HG02840 (cell line): ENCODE data around the gene C1orf185.
"Not testable (repeated sequence)": the region's sequence is repeated elsewhere in the genome, so short reads cannot be mapped to it uniquely, and the experiment has no call there.

ENCODE experiments used
- ATAC-seq: cut with Tn5 transposase; IDR thresholded peaks from one replicate; pipeline ENCODE4 v1.9.1; 2021; ENCODE audit warnings: mild to moderate bottlenecking, moderate library complexity, moderate number of reproducible peaks; ENCODE audit not compliant: unreplicated experiment, low FRiP score

The C1orf185 gene

DNA sequence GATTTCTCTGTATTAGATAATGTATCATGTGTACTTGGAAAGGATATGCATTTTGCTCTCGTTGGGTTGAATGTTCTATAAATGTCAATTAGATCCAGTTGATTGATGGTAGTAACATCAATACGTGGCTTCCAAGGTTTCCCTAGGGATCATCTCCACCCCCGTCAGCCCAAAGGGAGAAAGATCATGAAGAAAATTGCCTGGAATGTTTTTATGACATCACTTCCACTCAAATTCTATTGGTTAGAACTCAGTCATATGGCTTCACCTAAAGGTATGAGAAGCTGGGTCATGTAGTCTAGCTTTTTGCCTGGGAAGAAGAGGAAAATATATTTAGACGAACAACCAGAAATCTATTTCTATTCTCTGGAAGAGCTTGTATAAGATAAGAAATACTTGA, at the start of gene C1orf185:
C1orf185 (plus strand) TSS at position 253 of the 400 bp plus-strand sequence; CDS start at position 259, 6 bp downstream.
- ATAC-seq, result no peak

DNA sequence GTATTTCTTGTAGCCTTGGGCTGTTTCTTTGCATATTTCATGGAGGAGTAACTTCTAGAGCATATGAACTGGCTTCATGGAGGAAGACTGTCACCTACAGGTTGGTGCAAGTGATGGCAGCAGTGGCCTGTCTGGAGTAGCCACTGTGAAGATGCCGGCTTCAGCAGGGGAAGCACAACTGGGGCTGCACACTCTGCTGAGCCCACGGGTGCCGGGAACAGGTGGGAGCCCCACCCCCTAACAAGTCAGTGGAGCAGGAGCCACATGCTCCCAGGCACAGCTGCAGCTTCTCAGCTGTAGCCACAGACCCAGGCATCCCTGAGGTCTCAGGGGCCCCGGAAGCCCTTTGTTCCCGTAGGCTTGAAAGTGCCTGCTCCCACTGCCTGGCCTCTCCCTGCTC, 43.2 kb upstream of the C1orf185 start:
- no peak for ATAC-seq

DNA sequence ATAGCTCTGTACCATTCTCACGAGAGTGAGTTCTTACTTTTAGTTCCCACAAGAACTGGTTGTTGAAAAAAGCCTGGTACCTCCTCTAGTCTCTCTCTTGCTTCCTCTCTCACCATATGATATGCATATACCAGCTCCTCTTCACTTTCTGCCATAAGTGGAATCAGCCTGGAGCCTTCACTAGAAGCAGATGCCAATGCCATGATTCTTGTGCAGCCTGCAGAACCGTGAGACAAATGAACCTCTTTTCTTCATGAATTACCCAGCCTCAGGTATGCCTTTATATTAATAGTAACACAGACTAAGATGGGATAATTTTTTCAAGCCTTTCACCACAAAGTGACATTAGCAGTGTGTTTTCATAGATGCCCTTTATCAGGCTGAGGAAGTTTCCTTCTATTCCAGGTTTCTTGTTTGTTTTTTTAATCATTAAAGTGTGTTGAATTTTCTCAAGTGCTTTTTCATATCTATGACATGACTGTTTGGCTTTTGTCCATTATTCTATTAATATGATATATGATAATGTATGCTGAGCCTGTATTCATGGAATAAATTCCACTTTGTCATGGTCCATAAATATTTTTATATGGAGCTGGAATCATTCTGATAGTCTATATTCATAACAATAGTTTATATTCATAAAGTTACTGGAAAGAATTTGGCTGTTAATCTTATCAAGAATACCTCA, 40.7 kb upstream of the C1orf185 start:
- no peak for ATAC-seq

DNA sequence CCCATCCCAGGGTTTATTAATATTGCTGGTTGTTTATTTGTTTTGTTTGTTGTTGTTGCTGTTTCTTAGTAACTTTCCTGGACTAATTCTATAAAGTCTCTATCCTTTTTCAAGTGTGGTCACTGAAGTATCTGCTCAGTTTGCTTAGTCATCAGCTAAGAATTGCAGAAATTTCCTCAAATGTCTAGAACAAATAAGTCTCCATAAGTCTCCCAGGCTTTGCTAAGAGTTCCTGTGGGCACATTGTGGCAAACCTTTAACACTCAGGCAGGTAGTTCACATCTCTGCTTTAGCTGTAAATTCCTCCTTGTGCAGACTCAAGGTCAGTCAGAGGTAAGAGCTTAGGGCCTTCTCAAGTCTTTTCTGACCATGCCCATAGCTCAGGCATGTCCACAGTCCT, 38.9 kb upstream of the C1orf185 start:
- ATAC-seq, result no peak

DNA sequence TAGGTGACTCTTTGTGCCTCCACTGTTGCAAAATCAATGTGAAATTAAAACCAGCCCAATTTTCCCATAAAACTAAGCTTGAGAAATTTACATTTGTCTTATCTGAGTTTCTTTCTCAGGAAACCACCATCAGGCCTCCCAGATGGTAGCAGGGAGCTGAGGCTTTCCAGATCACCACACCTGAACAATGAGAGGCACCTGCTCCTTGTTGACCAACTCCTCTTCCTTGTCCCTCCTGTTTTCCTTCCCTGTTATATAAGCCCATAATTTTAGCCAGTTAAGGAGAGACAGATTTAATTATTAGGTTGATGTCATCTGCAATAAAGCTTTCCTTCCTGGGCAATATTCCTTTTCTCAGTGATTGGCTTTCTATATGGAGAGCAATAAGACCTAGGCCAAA, 32.0 kb upstream of the C1orf185 start:
- no peak for ATAC-seq

DNA sequence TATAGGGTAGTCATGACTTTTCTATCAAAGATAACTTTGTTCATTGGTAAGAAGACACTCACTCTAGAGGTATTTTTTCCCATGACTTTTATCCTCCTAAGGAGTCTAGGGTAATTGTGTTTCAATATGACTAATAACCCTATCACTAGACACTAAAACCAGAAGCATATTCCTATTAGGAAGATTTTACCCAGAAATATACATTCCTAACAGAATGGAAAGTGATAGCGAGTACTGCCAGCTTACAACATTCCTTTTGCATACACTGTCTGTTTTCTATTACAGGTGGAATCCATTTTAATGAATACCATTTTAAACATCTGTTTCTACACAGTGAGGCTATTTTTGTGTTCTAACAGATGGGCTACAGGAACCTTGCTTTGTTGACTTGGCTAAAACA, 31.4 kb upstream of the C1orf185 start:
- no peak for ATAC-seq

DNA sequence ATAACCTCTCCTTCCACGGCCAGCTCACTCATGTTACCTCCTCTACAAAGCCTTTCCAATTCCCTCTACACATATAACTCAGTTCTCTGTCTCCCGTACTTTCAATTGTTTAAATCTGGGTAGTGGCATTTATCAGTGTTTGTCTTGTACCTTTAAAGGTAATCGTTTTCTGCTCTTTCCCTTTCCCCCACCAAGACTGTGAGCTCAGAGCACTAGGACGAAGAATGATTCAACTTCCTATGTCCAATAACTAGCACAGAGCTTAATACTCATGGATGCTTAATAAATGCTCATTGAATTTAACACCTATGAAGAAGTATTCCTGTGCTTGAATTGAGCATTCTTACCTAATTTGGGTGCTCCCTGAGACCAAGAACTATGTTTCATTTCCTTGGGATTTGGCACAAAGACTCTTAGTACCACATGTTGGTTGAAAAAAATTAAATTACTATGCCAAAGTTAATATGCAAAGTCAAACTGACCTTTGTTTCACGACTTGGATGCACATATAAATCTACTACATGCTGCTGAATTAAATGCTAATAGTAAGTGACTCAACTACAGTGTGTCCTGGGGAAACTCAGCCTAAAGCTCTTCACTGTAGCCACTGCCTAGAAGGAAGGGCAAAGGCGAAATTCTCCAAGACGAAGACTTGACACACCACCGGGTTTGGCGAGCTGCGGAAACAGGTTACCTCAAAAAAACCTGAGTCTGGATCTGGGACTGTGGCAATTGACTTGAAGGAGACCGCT, 30.6 kb upstream of the C1orf185 start:
- no peak for ATAC-seq

DNA sequence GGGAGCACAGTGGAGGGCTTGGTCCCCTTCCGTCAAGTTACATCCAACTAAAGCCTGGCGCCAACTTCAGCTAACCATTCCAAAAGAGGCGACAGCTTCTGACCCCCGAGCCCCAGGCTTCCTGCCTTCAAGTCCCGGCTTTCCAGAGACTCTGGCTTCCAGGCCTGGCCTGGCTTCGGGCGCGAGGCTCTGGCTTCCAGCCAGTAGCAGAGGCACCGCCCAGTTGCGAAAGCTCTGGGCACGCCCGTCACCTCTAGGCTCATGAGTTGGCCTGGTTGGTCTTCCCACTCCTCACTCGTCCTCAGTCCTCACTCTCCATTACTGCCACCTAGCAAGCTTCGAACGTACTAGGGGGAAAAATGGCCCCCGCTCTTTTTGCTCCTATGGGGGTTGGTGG, 30.0 kb upstream of the C1orf185 start:
- ATAC-seq, result no peak

DNA sequence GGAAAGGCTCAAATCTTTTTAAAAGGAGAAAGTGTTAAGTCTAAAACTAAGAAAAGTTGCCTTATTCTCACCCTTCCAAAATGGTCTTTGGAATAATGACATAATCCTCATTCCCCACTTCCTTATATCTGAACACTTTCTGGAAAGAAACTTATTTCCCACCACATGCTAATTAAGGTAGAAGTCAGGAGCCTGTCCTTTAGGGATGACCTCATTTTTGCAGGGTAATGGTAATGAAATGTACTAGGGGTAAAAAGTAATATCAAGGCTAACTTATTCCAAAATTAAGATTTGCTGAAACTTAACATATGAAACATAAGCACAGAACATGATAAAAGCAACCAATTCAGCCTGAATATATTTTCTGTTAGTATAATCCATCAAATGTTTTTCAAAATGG, 29.4 kb upstream of the C1orf185 start:
- no peak for ATAC-seq

DNA sequence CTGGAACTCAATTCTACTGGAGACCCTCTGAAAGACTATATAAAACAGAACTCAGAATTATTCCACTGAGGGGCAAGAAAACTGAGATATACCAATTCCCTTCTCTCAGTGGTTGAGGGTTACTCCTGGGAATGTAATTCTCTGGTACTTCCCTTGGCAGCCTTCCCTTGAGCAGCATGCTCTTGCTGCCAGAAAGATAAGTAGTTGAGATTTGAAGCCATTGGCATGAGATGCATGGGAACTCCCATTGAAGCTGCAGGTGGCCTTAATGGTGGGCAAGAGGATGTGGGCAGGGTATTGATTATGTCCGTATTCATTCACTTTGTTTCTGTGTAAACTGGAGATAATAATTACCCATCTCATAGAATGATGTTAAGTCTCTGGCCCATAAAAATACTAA, 28.6 kb upstream of the C1orf185 start:
- ATAC-seq, result no peak

DNA sequence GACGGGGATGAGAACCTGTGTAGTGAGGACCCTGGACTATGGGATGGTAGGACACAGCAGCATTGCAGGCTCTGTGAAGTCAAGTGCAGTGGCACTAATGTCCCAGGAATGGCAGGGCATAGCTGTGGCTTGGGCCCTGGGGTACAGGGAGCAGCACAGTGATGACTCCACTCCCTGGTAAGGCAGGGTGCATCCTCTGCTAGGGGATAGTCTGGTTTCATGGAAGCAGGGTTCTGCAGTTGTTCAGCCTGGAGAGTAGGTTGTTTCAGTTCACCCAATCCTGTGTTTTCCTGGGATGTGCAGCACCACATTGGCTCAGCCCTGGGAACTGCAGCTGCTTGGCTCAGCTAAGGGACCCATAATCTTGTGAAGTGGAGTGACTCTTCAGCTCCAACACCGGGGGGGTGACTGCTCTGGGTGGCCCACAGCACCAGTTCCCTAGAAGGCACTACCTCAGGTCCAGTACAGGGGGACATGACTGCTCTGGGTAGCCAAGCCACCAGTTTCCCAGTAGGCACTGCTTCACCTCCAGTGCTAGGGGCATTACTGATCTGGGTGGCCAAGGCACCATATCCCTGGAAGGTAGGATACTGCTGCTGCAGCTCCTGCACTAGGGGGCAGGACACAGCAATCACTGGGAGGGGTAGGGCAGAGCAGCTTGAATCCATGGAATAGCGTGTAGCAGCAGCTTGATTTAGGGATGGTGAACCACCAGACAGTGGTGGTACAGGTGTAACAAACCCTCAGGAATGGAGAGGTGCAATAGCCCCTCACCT, 15.3 kb upstream of the C1orf185 start:
- ATAC-seq, result no peak

DNA sequence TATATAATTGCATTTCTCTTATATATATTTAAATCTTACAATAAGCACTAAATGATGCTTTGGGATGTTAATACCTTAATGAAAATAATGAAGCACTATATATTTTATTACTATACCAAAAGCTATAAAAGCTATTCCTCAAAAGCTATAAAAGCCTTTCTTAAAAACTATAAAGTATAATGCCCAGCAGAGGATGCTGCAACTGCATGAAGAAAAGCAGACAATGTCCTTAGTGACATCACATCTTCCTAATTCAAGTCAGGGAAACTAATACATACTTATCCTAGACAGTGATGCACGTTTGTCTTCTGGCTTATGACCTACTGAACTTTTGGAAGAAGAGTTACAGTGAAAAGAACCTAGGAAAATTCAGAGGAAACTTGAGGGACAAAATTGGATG, 13.6 kb upstream of the C1orf185 start:
- ATAC-seq, result no peak

DNA sequence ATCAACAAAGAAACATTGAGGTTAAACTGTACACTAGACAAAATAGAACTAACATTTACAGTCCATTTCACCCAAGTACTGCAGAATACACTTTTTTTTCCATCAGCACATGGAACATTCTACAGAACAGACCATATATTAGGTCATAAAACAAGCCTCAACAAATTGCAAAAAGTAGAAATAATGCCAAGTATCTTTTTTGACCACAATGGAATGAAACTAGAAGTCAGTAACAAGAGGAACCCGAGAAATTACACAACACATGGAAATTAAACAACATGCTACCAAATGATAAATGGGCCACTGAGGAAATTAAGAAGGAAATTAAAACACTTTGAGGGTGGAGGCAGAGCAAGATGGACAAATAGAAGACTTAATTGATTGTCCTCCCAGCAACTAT, 8.4 kb upstream of the C1orf185 start:
- ATAC-seq, result no peak

DNA sequence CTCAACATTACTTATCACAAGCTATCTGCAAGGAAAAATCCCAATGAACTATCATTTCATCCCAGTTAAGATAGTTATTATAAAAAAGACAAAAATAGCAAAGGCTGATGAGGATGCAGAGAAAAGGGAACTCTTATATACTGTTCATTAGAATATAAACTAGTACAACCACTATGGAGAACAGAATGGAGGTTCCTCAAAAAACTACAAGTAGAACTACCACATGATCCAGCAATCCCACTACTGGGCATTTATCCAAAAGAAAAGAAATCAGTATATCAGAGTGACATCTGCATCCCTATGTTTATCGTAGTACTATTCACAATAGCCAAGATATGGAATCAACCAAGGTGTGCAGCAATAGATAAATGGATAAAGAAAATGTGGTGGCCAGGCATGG, 4.9 kb upstream of the C1orf185 start:
- ATAC-seq, result no peak

DNA sequence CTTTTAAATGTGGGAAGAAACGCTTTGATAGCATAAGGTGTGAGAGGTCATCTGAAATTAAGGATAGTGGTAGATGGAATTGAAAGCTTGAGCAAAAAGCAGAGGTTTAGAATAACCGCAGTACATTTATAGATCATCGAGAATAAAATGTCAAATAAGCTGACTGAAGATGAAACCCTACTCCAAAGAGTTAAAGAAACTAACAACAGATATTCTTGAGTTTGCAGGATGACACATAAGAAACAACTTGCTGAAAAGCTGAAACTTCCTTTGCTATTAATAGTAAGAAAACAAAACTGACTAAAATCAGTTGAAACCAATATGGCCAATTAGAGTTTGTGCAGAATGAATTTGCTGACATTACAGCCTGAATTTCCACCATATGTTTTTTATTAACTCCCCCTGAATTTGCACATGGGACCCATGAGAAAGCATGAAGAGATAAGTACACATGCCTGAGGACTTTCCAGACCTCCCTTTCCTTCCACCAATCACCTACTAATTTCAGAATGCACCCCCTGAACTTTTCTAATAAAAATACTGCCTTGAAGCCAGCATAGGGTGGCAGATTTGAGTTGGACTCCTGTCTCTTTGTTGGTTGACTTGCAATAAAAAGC, 1.7 kb upstream of the C1orf185 start:
- no peak for ATAC-seq

DNA sequence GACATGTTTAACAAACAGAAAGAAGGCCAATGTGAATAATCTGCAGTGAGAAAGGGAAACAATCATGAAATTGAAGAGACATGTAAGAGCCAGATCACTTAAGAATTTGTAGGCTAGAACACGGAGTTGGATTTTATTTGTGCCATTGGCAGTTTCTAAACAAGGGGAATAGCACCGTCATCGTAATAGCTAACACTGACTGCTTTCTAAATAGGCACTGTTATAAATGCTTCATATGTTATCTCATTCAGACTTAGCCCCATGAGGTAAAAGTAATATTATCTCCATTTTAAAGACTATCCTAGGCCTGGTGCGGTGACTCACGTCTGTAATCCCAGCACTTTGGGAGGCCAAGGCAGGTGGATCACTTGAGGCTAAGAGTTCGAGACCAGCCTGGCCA, 12.1 kb downstream of the C1orf185 start:
- ATAC-seq, result no peak

DNA sequence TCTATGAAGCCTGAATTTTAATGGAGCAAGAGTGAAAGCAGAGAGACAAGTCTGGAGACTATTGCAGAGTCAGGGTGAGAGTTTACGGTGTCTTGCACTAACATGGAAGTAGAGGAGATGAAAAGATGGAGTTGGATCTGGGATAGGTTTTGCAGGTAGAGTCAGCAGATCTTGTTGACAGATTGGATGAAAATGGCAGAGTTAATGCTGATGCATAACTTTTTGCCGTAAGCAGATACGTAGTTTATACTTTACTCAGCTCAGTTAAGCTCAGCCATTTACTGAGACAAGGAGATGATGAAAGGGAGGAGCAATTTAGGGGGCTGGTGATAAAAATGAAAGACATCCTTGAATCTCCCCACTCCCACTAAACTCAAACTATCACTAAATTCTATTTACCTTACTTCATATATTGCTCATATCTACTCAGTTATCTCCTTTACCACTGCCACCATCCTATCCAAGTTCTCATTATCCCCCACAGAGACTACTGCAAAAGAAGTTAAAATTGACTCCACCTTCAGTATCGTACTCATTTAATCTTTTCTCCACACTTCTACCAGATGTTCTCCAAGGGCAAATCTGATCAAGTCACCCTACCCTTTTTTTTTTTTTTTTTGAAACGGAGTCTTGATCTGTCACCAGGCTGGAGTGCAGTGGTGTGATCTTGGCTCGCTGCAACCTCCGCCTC, 13.8 kb downstream of the C1orf185 start:
- ATAC-seq, result no peak

DNA sequence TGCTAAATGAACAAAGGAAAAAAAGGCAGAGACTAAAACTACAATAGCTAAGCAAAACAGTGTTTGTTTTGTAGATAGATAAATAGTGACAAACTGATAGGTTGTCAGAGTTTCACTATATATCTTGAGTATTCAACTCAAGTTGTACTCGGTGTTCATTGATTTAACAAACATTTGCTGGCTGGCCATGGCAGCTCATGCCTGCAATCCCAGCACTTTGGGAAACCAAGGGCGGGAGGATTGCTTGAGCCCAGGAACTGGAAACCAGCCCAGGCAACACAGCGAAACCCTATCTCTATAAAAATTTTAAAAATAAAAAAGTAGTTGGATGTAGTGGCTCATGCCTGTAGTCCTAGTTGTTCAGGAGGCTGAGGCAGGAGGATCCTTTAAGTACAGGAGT, 17.3 kb downstream of the C1orf185 start:
- no peak for ATAC-seq

DNA sequence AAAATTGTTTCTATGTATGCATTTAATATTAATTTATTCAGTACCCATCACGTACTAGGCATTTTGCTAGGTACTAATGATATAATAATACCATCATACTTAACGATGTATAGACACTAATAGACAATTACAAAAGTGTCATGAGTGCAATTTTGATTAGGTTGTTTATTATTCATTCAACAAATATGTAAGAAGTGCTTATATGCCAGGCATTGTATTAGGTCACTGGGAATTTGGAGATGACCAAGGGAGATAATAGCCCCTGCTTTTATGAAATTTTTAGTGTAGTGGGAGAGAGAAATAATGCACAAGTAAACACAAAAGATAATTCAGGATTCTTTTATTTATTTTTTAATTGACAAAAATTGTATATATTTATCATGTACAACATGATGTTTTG, 18.6 kb downstream of the C1orf185 start:
- no peak for ATAC-seq

DNA sequence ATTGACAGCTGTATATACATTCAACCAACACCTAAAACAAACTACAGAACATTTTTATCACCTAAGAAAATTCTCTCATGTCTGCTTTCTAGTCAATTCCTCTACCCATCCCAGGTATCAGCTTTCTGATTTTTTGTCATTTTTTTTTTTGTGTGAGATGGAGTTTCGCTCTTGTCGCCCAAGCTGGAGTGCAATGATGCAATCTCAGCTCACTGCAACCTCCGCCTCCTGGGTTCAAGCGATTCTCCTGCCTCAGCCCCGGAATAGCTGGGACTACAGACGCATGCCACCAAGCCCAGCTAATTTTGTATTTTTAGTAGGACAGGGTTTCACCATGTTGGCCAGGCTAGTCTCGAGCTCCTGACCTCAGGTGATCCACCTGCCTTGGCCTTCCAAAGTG, 25.1 kb downstream of the C1orf185 start:
- not testable (repeated sequence) for ATAC-seq
